A549 treated with CORT108297 at 1 μM for 4 hours (cell line): ENCODE data around the gene DCTD. TPM values are rescaled to one million over a fixed set of nuclear protein-coding genes. Genes with fewer than 3 reads are reported as not detected.

Source experiments
- total RNA-seq: library from RNA; stranded (reverse); fragments of 200-300 nt; extraction: Qiagen RNA extraction; gene quantifications from 5 replicates; pipeline ENCODE4 v1.2.3, GENCODE V29; 2022

DCTD gene
- total RNA-seq, result 71.7 to 81.5 TPM (median 75.5 TPM) in 5 replicates

GRCh38 chr4:182917182-182918043 is at the start of gene DCTD:
DCTD (minus strand) TSS chr4:182917386; CDS start chr4:182915568, 1,818 bp downstream.

Other genes starting within 250 kb of the DCTD start
- gene WWC2, start 181.9 kb upstream of the DCTD start, total RNA-seq, result 10.8 to 17.9 TPM (median 14.9 TPM) in 5 replicates